GM12878 (cell line): Measurements from ENCODE around the gene TP53I11.

Source experiments
- ETV6 ChIP-seq, 2 experiments: fragments of 450-650 bp in 1 of 2; IDR thresholded peaks in 1 of 2; conservative IDR thresholded peaks in 1 of 2; 2 replicates each; pipeline ENCODE4 v1.6.1; 2014; ENCODE audit warnings: antibody characterized with exemption in 1 of 2, borderline replicate concordance in 1 of 2, low read depth in 1 of 2, mild to moderate bottlenecking in 1 of 2, moderate library complexity in 1 of 2
- GATAD2B ChIP-seq: fragments of 450-650 bp; conservative IDR thresholded peaks from 2 replicates; pipeline ENCODE4 v1.6.1; 2017; ENCODE audit warnings: low read depth, mild to moderate bottlenecking, moderate library complexity
- HDAC2 ChIP-seq: fragments of 200-600 bp; sonication (generic); IDR thresholded peaks from 2 replicates; pipeline ENCODE4 v1.6.1; 2017
- IRF4 ChIP-seq: IDR thresholded peaks from 2 replicates; pipeline ENCODE4 v1.6.1; 2011; ENCODE audit warnings: low read depth, low read length
- MEF2B ChIP-seq: fragments of 450-650 bp; IDR thresholded peaks from 2 replicates; pipeline ENCODE4 v1.6.1; 2018; ENCODE audit warnings: mild to moderate bottlenecking, moderate library complexity; ENCODE audit not compliant: partially characterized antibody, poor library complexity, severe bottlenecking
- NFYB ChIP-seq: IDR thresholded peaks from 2 replicates; pipeline ENCODE4 v1.6.1; 2011; ENCODE audit warnings: low read depth, mild to moderate bottlenecking, low read length, improper control_type of control experiment, moderate library complexity; ENCODE audit not compliant: insufficient read depth
- POLR2AphosphoS5 ChIP-seq: IDR thresholded peaks from 2 replicates; pipeline ENCODE4 v1.6.1; 2011; ENCODE audit warnings: mild to moderate bottlenecking, low read length, inconsistent platforms
- SREBF2 ChIP-seq: IDR thresholded peaks from 2 replicates; pipeline ENCODE4 v1.6.1; 2012; ENCODE audit warnings: mild to moderate bottlenecking, low read length
- ZNF384 ChIP-seq: IDR thresholded peaks from 2 replicates; pipeline ENCODE4 v1.6.1; 2012; ENCODE audit warnings: low read depth, mild to moderate bottlenecking, low read length, improper control_type of control experiment, borderline replicate concordance
- TF ChIP-seq, protein P1 (sequence below): fragments of 450-650 bp; IDR thresholded peaks from 2 replicates; pipeline ENCODE4 v1.6.1; 2017; ENCODE audit warnings: low read depth, mild to moderate bottlenecking, moderate library complexity
- TF ChIP-seq, protein P2 (sequence below), 3 experiments: IDR thresholded peaks in 2 of 3; conservative IDR thresholded peaks in 1 of 3; 2 replicates each; pipeline ENCODE4 v1.5.1; 2011; ENCODE audit warnings: low read depth in 3 of 3, low read length in 3 of 3, mild to moderate bottlenecking in 3 of 3, control low read depth in 2 of 3, moderate library complexity in 2 of 3, inconsistent platforms in 1 of 3, mixed read lengths in 1 of 3; ENCODE audit not compliant: control insufficient read depth in 2 of 3, insufficient read depth in 1 of 3; ENCODE audit errors: extremely low read depth in 1 of 3
- TF ChIP-seq, protein P3 (sequence below): IDR thresholded peaks from 2 replicates; pipeline ENCODE4 v1.6.1; 2012; ENCODE audit warnings: improper control_type of control experiment, low read depth, low read length; ENCODE audit not compliant: insufficient replicate concordance

DNA sequence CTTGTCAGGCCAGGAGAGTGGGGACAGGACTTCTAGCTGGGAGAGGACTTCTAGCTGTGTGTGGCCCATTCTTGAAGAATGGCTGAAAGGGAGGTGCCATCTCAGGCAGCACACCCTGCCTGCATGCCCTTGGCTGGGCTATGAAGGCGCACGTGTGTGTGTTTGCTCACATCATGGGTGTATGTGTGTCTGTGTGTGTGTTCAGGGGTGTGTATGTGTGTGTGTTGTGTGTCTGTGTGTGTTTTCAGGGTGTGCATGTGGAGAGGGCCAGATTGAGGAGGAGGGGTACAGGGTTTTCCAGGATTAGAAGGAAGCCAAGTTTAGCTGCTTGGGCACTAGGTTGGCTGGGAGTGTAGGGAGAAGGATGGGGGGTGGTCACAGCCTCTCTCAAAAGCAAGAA lies 16.6 kb downstream of the TP53I11 start:
- TF ChIP-seq, protein P1, sequence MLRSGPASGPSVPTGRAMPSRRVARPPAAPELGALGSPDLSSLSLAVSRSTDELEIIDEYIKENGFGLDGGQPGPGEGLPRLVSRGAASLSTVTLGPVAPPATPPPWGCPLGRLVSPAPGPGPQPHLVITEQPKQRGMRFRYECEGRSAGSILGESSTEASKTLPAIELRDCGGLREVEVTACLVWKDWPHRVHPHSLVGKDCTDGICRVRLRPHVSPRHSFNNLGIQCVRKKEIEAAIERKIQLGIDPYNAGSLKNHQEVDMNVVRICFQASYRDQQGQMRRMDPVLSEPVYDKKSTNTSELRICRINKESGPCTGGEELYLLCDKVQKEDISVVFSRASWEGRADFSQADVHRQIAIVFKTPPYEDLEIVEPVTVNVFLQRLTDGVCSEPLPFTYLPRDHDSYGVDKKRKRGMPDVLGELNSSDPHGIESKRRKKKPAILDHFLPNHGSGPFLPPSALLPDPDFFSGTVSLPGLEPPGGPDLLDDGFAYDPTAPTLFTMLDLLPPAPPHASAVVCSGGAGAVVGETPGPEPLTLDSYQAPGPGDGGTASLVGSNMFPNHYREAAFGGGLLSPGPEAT = no peak
- no peak for TF ChIP-seq GATAD2B
- TF ChIP-seq, protein P2, sequence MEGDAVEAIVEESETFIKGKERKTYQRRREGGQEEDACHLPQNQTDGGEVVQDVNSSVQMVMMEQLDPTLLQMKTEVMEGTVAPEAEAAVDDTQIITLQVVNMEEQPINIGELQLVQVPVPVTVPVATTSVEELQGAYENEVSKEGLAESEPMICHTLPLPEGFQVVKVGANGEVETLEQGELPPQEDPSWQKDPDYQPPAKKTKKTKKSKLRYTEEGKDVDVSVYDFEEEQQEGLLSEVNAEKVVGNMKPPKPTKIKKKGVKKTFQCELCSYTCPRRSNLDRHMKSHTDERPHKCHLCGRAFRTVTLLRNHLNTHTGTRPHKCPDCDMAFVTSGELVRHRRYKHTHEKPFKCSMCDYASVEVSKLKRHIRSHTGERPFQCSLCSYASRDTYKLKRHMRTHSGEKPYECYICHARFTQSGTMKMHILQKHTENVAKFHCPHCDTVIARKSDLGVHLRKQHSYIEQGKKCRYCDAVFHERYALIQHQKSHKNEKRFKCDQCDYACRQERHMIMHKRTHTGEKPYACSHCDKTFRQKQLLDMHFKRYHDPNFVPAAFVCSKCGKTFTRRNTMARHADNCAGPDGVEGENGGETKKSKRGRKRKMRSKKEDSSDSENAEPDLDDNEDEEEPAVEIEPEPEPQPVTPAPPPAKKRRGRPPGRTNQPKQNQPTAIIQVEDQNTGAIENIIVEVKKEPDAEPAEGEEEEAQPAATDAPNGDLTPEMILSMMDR (IDR thresholded peaks at IDR 0.05 in 2 of 3, conservative IDR thresholded peaks at IDR 0.05 in 1 of 3; ENCODE audit: control insufficient read depth in 2 of 3, extremely low read depth in 1 of 3, insufficient read depth in 1 of 3, low read depth in 3 of 3, low read length in 3 of 3) = no peak
- TF ChIP-seq POLR2AphosphoS5 = no peak
- no peak for TF ChIP-seq SREBF2
- no peak for TF ChIP-seq MEF2B
- no peak for TF ChIP-seq NFYB
- no peak for TF ChIP-seq ETV6 (conservative IDR thresholded peaks at IDR 0.05 in 1 of 2, IDR thresholded peaks at IDR 0.05 in 1 of 2; ENCODE audit: borderline replicate concordance in 1 of 2, low read depth in 1 of 2)
- TF ChIP-seq, protein P3, sequence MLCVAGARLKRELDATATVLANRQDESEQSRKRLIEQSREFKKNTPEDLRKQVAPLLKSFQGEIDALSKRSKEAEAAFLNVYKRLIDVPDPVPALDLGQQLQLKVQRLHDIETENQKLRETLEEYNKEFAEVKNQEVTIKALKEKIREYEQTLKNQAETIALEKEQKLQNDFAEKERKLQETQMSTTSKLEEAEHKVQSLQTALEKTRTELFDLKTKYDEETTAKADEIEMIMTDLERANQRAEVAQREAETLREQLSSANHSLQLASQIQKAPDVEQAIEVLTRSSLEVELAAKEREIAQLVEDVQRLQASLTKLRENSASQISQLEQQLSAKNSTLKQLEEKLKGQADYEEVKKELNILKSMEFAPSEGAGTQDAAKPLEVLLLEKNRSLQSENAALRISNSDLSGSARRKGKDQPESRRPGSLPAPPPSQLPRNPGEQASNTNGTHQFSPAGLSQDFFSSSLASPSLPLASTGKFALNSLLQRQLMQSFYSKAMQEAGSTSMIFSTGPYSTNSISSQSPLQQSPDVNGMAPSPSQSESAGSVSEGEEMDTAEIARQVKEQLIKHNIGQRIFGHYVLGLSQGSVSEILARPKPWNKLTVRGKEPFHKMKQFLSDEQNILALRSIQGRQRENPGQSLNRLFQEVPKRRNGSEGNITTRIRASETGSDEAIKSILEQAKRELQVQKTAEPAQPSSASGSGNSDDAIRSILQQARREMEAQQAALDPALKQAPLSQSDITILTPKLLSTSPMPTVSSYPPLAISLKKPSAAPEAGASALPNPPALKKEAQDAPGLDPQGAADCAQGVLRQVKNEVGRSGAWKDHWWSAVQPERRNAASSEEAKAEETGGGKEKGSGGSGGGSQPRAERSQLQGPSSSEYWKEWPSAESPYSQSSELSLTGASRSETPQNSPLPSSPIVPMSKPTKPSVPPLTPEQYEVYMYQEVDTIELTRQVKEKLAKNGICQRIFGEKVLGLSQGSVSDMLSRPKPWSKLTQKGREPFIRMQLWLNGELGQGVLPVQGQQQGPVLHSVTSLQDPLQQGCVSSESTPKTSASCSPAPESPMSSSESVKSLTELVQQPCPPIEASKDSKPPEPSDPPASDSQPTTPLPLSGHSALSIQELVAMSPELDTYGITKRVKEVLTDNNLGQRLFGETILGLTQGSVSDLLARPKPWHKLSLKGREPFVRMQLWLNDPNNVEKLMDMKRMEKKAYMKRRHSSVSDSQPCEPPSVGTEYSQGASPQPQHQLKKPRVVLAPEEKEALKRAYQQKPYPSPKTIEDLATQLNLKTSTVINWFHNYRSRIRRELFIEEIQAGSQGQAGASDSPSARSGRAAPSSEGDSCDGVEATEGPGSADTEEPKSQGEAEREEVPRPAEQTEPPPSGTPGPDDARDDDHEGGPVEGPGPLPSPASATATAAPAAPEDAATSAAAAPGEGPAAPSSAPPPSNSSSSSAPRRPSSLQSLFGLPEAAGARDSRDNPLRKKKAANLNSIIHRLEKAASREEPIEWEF = no peak
- no peak for TF ChIP-seq HDAC2
- no peak for TF ChIP-seq IRF4
- no peak for TF ChIP-seq ZNF384
